Ovary (tissue), 3 donors: Measurements from ENCODE around the gene CHMP4B.

Source experiments
- POLR2A ChIP-seq: fragments of 450-650 bp; IDR thresholded peaks from one replicate; pipeline ENCODE4 v1.6.1; 2017; ENCODE audit warnings: antibody characterized with exemption, mild to moderate bottlenecking, moderate library complexity
- TF ChIP-seq, protein P1 (sequence below), 3 donors: fragments of 450-650 bp in 2 of 3; fragments of 200-600 bp in 1 of 3; IDR thresholded peaks; one replicate each; pipeline versions ENCODE4 v1.5.1 to v1.8.0; 2016 to 2022; ENCODE audit warnings: antibody characterized with exemption in 3 of 3, mild to moderate bottlenecking in 1 of 3
- donor health status: DM: no; HTN: no; CAD: no.

DNA sequence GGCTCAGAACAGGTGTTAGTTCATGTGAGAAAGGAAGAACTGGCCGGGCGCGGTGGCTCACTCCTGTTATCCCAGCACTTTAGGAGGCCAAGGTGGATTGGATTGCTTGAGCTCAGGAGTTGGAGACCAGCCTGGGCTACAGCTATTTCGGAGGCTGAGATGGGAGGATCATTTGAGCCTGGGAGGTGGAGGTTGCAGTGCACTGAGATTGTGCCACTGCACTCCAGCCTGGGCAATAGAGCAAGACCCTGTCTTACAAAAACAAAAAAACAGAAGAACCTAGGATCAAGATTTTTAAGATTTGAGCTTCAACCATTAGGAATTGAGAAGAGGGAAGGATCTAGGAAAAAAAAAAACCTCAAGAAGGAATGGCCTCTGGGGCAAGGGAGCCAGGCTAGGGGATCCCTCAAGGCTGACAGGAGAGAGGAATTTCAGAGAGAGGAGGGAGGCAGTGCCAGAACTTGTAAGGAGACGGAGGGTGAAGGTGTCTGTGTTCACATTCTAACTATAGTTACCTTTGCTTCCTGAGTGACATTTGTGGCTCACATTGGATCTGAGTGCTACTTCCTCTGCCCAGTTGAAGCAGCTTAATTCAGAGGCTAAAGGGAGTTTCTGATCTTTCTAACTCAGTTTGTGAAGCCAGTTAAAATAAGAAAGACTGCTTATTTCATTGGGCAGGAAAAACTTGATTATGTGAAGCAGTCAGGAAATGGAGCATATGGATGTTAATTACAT, 26.1 kb downstream of the CHMP4B start:
- no peak for TF ChIP-seq POLR2A
- TF ChIP-seq, protein P1, sequence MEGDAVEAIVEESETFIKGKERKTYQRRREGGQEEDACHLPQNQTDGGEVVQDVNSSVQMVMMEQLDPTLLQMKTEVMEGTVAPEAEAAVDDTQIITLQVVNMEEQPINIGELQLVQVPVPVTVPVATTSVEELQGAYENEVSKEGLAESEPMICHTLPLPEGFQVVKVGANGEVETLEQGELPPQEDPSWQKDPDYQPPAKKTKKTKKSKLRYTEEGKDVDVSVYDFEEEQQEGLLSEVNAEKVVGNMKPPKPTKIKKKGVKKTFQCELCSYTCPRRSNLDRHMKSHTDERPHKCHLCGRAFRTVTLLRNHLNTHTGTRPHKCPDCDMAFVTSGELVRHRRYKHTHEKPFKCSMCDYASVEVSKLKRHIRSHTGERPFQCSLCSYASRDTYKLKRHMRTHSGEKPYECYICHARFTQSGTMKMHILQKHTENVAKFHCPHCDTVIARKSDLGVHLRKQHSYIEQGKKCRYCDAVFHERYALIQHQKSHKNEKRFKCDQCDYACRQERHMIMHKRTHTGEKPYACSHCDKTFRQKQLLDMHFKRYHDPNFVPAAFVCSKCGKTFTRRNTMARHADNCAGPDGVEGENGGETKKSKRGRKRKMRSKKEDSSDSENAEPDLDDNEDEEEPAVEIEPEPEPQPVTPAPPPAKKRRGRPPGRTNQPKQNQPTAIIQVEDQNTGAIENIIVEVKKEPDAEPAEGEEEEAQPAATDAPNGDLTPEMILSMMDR (IDR thresholded peaks at IDR 0.05) = no peak
